ENCODE results near the gene PCARE.

- no peak for TF ChIP-seq CTCF (IDR thresholded peaks at IDR 0.05)
- TF ChIP-seq POLR2AphosphoS5 (IDR thresholded peaks at IDR 0.05), result no peak
Observed at GRCh38 chr2:29016504-29016903, 57.8 kb downstream of the PCARE start.

Measured in prostate gland (tissue), 2 donors.